Measurements from ENCODE around the gene ASGR2.

- TF ChIP-seq MXI1 (IDR thresholded peaks at IDR 0.05; ENCODE audit: low read depth, low read length) (no peak), CTCF (IDR thresholded peaks at IDR 0.05) (no peak), POLR2AphosphoS5 (IDR thresholded peaks at IDR 0.05; ENCODE audit: low read depth, low read length) (no peak), ZBTB33 (IDR thresholded peaks at IDR 0.05; ENCODE audit: borderline replicate concordance, low read depth) (no peak), ELF1 (IDR thresholded peaks at IDR 0.05) (no peak), JUND (IDR thresholded peaks at IDR 0.05) (no peak), REST (IDR thresholded peaks at IDR 0.05; ENCODE audit: low read depth, low read length) (no peak), YY1 (IDR thresholded peaks at IDR 0.05; ENCODE audit: low read depth) (no peak), EP300 (IDR thresholded peaks at IDR 0.05; ENCODE audit: borderline replicate concordance in 1 of 2, low read depth in 1 of 2, low read length in 1 of 2) (no peak), NRF1 (IDR thresholded peaks at IDR 0.05; ENCODE audit: low read depth, low read length) (no peak), SMC3 (IDR thresholded peaks at IDR 0.05; ENCODE audit: low read depth, low read length) (no peak)
Observed at GRCh38 chr17:7111784-7112509, 2.7 kb downstream of the ASGR2 start.

All from SK-N-SH (cell line).